C4-2B (cell line): ENCODE results near the gene INHBB.

Experiments used
- ZFX ChIP-seq: fragments of 450-650 bp; IDR thresholded peaks from 2 replicates; pipeline ENCODE4 v1.6.1; 2017
- TF ChIP-seq, protein P1 (sequence below): fragments of 450-650 bp; conservative IDR thresholded peaks from 2 replicates; pipeline ENCODE4 v1.5.1; 2017; ENCODE audit warnings: mild to moderate bottlenecking

DNA sequence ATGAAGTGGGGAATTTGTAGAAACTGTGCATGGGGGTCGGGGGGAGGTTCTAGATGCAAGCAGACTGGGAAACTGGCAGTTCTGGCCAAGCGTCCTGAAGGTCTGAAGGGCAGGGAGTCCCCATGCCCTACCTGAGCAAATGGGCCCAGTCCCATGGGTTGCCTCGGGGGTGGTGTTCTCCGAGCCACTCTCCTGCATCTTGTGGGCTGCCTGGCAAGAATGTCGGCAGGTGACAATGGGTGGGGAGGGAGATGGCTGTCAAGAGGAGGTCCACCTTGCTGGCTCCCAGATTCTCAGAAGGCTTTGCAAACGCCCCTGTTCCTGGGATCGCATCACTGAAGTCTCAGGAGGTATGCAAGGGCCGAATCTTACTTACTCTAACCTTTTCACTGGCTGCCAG, 21.3 kb downstream of the INHBB start:
- TF ChIP-seq, protein P1, sequence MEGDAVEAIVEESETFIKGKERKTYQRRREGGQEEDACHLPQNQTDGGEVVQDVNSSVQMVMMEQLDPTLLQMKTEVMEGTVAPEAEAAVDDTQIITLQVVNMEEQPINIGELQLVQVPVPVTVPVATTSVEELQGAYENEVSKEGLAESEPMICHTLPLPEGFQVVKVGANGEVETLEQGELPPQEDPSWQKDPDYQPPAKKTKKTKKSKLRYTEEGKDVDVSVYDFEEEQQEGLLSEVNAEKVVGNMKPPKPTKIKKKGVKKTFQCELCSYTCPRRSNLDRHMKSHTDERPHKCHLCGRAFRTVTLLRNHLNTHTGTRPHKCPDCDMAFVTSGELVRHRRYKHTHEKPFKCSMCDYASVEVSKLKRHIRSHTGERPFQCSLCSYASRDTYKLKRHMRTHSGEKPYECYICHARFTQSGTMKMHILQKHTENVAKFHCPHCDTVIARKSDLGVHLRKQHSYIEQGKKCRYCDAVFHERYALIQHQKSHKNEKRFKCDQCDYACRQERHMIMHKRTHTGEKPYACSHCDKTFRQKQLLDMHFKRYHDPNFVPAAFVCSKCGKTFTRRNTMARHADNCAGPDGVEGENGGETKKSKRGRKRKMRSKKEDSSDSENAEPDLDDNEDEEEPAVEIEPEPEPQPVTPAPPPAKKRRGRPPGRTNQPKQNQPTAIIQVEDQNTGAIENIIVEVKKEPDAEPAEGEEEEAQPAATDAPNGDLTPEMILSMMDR = no peak
- no peak for TF ChIP-seq ZFX
